HG03575 (cell line): Measurements from ENCODE around the gene NUMA1.

ENCODE experiments used
- ATAC-seq: cut with Tn5 transposase; IDR thresholded peaks from one replicate; pipeline ENCODE4 v1.9.1; 2021; ENCODE audit not compliant: unreplicated experiment, insufficient number of reproducible peaks, low FRiP score; ENCODE audit errors: extremely low read depth

The NUMA1 gene

DNA sequence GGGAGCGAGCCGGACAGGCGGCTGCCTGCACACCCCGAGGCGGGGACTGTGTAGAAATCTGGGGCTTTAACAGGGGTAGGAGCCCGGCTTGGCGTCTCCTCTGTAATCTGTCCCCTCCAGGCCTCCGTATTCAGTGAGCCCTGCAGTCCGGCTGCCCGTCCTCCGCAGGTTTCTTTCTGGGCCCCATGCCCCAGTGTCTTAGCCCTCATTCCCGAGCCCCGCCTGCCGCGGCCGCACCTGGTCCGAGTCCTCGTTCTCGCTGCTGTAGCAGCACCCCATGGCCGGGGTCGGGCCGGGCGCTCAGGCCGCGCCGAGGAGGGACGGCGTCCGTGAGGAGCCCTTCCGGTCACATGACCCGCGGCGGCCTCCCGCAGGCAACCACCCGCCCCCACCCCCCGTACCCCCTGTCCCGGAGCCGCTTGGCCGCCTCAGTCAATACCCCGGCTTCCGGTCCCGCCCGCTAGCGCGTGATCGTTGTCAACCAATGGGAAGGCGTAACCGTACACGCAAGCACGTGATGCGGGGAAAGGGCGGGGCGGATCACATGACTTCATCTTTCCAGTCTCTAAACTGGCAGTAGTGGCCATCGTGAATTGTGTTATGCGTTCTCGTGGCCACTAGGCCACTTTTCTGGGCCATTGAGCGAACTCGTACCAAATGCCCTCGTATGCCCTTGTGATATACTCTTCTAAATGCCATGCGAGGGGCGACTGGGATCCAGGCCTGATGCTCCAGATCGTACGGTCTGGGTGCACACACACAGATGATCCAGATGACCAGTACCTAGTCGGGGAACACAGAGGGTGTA is 22.8 kb upstream of the NUMA1 start, which contains the start of gene LAMTOR1:
Gene LAMTOR1 (minus strand): TSS at position 352 of the 808 bp plus-strand sequence. CDS start 73 bp downstream, at position 279.
- ATAC-seq, result no peak

DNA sequence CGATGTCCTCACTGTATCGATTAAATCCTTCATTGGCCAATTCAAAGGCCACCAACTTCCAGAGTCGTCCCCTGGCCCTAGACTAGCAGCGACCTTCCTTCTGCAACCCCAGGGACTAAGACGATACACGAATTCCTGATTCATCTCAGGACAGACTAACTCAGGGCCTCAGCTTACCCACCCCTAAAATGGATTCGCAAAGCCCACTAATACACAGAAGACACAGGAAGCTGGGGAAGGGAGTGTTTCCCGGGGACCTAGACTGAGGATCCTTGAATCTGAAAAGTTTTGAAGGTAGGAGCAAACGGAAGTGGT is 22.2 kb upstream of the NUMA1 start:
- ATAC-seq, result no peak

DNA sequence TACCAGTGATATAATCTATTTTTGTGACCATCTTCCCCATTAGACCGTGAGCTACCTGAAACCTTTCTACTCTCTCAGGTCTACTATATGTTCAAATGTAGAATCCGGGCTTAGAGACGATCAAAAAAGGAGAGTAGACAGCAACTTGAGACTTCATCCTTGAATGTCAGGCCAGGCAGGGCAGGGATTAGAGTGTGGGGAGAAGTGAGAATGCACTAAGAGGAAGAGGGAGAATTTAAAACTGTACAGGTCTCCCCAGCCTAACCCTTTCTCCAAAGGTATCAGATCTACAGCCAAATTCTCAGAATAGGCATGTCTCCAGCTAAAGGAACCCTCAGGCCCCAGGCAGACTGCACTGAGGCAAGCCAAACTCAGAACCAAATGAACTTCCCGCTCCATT is 21.8 kb upstream of the NUMA1 start:
- ATAC-seq, result no peak

DNA sequence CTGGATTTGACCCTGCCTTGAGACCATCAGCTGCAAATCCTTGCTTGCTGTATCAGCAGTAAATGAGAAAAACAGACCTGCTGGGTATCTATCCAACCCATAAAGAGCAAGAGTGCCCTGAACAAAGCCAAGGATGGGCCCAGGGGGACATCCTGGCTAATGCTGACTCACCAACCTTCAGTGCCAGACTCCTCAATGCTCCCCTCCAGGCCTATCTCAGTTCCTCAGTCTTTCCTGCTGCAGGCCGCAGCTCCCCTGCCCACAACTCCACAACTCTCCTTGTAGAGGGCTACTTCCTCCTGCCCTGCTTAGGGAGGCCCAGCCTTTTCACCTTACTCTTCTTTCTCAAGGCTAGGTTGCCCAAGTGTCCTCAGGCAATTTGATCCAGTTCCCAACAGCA is 20.1 kb upstream of the NUMA1 start:
- no peak for ATAC-seq

DNA sequence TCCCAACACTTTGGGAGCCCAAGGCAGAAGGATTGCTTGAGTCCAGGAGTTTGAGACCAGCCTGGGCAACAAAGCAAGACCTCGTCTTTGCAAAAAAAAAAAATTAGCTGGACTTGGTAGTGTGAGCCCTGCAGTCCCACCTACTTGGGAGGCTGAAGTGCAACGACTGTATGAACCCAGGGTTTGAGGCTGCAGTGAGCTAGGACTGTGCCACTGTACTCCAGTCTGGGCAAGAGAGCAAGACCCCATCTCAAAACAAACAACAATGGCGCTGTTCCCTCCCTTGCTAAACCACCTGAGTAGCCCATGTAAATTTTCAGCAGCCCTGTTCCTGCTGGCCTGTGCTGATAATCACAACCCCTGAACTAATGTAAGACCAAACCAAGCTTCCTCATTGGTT is 19.7 kb upstream of the NUMA1 start:
- no peak for ATAC-seq

DNA sequence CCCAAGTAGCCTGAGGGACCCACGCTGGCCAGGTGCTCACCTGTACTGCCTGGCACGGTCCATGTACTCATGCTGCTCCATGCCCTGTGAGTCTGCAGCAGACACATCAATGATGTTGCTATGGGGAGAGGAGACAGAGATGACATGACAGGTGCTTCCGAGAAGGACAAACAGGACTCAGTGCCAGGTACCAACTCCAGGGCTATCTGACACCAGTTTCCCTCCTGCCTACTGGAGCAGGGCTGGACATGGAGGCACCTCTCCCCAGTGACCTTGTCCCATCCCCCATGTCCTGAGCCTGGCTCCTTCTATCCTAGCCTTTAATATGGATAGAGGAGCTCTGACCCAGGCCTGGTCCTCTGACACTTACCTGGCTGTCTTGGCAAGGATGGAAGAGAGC is 18.4 kb upstream of the NUMA1 start:
- ATAC-seq, result no peak

DNA sequence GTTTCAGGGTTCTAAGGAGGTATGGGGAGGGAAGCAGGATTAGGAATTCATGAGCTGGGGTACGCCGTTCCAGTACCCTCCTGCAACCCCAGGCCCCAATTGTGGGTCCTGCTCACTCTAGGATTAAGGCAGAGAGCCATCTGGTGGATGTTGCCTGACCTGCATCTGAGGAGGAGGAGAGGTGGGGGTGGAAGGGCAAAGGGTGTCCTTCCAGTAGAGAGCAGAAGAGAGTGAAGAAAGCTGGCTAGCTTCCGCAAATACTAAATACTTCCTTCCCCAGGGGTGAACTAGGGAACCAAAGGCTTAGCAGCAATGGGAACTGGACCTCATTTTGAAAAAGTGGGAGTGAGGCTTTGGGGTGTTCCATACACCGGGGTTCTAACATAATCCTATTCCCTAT is 10.9 kb upstream of the NUMA1 start:
- ATAC-seq, result no peak

DNA sequence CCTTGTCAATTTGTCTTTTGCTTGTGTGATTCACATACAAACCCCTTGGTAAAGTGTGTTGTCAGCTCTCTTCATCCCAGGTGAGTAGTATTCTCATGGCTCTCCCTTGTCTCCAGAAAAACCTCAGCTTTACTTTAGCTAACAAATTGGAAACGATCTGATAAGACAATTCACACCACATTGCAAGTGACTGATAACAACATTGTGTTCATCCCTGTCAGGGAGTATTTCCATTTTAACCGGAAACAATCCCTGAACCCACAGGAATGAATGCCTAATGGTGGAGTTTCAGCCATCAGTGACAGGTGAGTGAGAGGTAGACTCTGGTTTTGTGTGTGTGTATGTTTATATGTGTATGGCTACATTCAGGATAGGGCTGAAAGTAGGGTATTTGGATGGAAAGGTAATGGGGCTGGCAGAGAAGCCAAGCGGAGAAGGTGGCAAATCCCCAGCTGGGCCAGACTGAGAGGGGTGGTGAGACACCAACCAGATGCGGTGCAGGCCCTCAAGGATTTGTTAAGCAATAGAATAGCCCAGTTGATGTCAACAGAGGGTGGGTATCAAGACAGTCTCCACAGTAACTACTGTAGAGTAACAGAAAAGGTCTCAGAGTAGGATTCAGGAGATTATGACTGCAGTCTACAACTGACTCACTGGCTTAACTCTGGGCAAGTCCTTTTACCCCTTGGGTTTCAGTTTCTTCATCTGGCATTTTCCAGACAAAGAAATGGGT is 7.9 kb upstream of the NUMA1 start:
- ATAC-seq, result no peak

DNA sequence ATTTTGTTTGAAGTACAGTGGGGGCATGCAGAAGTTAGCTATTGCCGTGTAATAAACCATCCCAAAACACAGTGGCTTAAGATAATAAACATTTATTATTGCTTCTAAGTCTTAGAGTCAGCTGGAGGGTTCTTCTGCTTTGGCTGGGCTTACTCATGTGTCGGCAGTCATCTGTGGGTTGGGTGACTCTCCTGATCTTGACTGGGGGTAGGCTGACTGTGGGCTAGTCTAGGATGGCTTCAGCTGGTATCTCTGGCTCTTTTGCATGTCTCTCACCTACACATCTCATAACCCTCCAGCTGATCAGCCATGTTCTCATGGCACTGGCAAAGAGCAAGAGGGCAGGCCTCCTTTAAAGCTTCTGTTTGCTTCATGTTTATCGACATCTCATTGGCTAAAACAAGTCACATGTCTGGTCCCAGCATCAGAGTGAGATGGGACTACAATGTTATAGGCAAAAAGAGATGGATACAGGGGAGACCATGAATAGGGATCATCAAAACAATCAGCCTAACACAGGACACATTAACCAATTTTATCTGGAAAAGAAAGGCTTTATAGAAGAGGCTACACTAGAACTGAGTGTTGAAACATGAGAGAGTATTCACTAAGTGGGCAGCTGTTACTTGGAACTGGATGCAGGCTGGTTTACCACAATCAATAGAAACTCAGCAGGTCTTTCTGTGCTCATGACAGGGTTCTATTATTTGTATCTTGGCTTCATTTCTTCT is 5.4 kb upstream of the NUMA1 start:
- no peak for ATAC-seq

DNA sequence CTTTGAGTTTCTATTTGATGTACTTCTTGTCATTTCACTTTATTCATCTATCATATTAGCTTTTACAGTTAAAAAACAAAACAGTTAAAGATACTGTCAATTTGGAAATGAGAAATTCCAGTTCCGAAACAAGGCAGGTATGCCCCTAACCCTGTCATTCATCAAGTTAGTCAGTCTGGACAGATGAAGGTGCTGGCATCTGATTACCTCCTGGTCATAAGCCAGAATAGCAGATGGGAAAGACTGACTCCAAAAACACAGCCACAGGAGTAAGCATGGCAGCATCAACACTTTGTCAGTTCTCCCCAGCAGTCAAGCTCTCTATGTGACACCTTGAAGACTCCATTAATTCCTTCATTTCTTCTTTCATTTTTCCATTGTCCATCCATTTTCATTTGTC is 4.6 kb upstream of the NUMA1 start:
- no peak for ATAC-seq

DNA sequence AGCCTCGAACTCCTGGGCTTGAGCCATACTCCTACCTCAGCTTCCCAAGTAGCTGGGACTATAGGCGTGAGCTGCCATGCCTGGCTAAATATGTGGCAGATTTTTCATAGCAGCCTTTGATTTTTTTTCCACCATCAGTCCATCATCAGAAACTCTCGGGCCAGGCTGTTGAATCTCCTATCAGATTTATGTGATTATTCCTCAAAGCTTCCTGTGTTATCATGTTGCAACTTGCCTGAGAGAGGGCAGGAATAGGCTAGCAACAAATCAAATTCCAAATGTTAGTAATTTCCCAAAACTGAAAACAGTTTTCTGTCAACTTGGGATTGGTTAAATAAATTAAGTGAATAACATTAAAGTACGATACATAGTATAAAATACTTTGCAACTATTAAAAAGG is 3.7 kb upstream of the NUMA1 start:
- ATAC-seq, result no peak

DNA sequence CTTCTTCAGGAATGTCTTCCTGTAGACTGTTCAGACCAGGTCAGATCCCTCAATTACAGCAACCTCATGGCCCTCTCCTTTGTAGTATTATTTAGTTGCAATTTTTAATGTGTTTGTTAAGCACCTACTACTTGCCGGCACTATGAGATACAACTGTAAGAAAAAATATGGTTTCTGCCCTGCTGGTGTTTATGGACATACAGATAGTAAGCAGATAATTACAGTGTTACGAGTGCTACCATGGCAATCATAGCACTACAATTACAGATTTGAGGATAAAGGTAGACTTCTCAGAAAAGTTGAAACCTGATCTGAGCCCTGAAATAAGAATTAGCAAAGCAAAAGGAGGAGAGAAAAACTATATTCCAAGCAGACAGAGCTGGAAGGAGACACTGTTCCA is 3.1 kb upstream of the NUMA1 start:
- no peak for ATAC-seq

DNA sequence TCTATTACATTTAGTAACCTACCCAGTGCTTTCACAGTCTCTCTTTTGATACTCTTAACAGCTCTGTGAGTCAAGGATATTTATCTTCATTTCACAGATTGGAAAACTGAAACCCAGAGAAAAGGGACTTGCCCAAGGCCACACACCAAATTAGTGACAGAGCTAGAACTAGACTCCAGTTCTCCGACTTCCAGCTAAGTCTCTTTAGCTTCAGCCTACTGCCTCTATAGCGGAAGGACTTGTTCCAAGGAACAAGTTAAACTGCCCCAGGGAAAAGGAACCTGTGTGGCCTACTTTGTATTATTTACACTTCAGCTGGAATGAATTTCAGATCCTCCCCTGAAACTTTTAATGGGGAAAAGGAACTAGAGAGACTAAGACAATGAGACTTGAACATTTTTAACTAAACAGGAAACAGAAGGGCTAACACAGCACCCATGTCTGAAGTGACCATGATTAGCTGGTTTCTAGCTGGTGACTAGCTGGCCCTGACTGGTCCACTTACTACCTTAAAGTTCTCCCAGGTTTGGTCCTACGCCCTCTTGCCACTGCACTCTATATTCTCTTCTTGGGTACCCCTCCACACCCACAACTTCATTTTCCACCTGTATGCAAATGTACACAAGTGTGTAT is 1.6 kb upstream of the NUMA1 start:
- ATAC-seq, result no peak

DNA sequence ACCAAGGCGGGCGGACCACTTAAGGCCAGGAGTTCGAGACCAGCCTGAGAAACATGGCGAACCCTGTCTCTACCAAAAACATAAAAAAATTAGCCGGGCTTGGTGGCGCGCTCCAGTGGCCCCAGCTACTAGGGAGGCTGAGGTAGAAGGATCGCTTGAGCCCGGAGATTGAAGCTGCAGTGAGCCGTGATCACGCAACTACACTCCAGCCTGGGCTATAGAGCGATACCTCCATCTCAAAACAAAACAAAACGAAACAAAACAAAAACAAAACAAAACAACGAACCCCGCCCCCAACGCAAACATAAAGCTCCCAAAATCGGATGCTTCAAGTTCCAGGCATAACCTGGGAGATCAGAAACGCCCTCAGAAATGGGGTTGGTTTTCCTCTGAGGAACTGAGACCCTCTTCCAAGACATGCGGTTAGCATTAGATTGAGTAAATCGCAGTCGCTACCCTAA is 872 bp upstream of the NUMA1 start:
- no peak for ATAC-seq

DNA sequence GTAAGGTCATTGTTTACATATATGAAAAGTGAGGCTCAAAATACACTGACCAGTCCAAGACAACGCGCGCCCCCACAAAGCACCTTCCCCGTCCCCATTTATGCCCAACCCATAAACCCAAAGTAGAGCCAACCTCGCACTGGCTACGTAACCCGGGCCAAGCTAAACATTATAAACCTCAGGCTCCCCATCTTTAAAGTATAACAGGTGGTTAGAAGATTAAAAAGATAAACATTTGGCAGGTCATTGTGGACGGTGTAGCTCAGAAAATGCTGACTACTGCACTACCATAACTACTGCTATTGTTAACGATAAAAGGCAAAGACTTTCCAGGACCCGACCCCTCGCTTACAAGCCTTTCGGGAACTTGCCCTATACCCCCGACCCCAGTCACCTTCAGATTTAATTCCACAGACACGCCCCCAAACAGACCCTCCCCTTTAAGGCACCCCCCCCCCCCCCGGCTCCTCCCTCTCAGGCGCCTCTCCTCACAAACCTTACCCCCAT is 470 bp downstream of the NUMA1 start:
- ATAC-seq, result no peak

DNA sequence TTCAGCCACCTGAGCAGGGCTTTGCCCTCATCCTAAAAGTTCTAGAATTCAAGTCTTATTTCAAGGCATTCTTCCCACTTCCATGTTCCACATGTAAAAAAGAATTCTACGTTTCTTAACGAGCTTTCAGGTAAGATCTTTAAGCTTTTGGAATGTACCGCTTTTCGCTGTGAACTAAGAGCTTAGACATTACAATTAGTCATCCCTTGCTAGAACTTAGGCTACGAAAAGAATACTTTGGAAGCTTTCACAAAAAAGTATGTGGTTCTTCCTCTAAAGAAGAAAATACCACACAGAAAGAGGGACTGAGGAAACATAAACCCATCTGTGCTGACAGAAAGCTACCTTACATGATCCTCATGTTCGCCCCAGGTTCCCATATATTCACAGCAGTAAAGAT is 1.9 kb downstream of the NUMA1 start:
- ATAC-seq, result no peak

DNA sequence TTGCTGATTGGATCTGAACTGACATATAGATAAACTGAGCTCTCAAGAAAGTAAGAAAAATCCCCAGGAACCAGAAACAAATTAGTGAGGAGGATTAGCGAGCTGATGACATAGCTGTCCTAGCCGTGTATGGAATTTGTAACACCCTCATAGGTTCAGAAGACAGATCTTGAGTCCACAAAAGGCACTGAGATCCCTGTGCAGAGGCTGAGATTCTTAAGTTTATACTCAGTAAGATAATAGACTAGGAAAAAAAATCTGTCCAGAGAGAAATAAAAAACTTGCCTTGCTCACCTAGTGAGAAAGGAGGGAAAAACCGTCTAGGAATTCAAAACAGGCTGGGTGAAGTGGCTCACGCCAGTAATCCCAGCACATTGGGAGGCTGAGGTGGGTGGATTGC is 4.6 kb downstream of the NUMA1 start:
- ATAC-seq, result no peak

DNA sequence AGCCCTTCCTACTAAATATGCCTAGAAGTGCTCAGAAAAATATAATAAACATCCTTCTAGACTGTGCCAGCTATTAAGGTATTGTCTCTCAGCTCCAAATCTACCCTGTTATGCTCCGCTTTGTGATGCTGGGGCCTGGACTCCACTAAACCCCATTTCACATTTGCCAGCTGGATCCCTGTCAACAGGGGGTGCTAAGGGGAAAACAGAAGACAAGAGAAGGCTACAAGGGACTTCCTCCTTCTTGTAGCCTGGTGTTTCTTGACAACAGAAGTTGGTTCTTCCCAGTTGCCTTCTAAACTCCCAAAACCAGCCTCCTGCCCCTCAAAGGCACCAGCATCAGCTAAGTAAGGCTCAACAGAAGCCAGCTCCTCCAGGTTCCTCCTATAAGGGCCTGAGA is 5.2 kb downstream of the NUMA1 start:
- no peak for ATAC-seq

DNA sequence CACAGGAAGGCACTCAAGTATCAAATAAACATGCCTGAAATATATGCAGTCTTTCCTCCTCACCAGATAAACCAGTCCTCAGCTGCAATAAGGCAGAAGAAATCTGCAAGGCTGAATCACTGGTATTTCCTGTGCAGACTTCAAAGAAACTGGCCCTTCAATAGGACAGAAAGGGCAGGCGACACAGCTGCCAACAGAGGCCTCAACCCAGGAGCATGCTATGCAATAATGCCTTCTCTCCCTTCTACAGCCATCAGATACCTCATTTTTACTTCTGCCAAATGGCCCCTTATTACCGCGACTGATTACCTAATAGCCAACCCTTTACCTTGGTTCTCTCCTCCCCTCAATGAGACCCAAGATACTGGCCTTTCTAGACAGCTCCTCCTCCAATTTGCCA is 8.0 kb downstream of the NUMA1 start:
- ATAC-seq, result no peak
